GM18870 (cell line): ENCODE measurements around the gene ADAMTS14.
"Not testable (repeated sequence)": the region's sequence is repeated elsewhere in the genome, so short reads cannot be mapped to it uniquely, and the experiment has no call there.

Experiments
- ATAC-seq: cut with Tn5 transposase; IDR thresholded peaks from one replicate; pipeline ENCODE4 v1.9.1; 2021; ENCODE audit warnings: moderate library complexity; ENCODE audit not compliant: unreplicated experiment

Gene ADAMTS14

GRCh38 chr10:70672165-70673042, at the start of gene ADAMTS14:
TSS of gene ADAMTS14 (plus strand) at chr10:70672506. CDS start at chr10:70672803, 297 bp downstream.
- ATAC-seq, result no peak

GRCh38 chr10:70622541-70622940, 49.8 kb upstream of the ADAMTS14 start:
- no peak for ATAC-seq

GRCh38 chr10:70622981-70623844, 49.1 kb upstream of the ADAMTS14 start:
- ATAC-seq, result no peak

- ATAC-seq, result no peak
These were observed 46.2 kb upstream of the ADAMTS14 start for GRCh38 chr10:70626056-70626455.

GRCh38 chr10:70629338-70629737, 43.0 kb upstream of the ADAMTS14 start:
- no peak for ATAC-seq

GRCh38 chr10:70631735-70632134, 40.6 kb upstream of the ADAMTS14 start:
- ATAC-seq, result not testable (repeated sequence)

- no peak for ATAC-seq
These were observed 38.3 kb upstream of the ADAMTS14 start for GRCh38 chr10:70634011-70634410.

GRCh38 chr10:70634515-70634914, 37.8 kb upstream of the ADAMTS14 start:
- ATAC-seq, result not testable (repeated sequence)

- not testable (repeated sequence) for ATAC-seq
These were observed 32.5 kb upstream of the ADAMTS14 start for GRCh38 chr10:70639640-70640383.

GRCh38 chr10:70643272-70643671, 29.0 kb upstream of the ADAMTS14 start:
- not testable (repeated sequence) for ATAC-seq

- not testable (repeated sequence) for ATAC-seq
These were observed 27.3 kb upstream of the ADAMTS14 start for GRCh38 chr10:70644959-70645358.

GRCh38 chr10:70647086-70647485, 25.2 kb upstream of the ADAMTS14 start:
- no peak for ATAC-seq

GRCh38 chr10:70648427-70648826, 23.9 kb upstream of the ADAMTS14 start:
- no peak for ATAC-seq

- no peak for ATAC-seq
These were observed 22.8 kb upstream of the ADAMTS14 start for GRCh38 chr10:70649526-70649925.

GRCh38 chr10:70650104-70650503, 22.2 kb upstream of the ADAMTS14 start:
- no peak for ATAC-seq

GRCh38 chr10:70650718-70651117, 21.6 kb upstream of the ADAMTS14 start:
- ATAC-seq, result no peak

GRCh38 chr10:70651661-70652060, 20.6 kb upstream of the ADAMTS14 start:
- ATAC-seq, result no peak

- ATAC-seq, result no peak
These were observed 19.3 kb upstream of the ADAMTS14 start for GRCh38 chr10:70652761-70653657.

- ATAC-seq, result no peak
These were observed 17.0 kb upstream of the ADAMTS14 start for GRCh38 chr10:70655316-70655715.

GRCh38 chr10:70656489-70656888, 15.8 kb upstream of the ADAMTS14 start:
- ATAC-seq, result peak; percentile 83
